Activated T-helper 17 cell treated with anti-CD3 and anti-CD28 coated beads, Interleukin-2, amount 50 U/mL, for 72 hours (primary cell): ENCODE data around the gene CCL3. TPM values are rescaled to one million over a fixed set of nuclear protein-coding genes. Genes with fewer than 3 reads are reported as not detected.
A peak's percentile ranks its signal among the peaks of the same experiment; 100 is the strongest.

Experiments
- ATAC-seq: fragments of 150-1000 bp; cut with Tn5 transposase; replicated peaks from 2 replicates; pipeline ENCODE4 v1.10.0; 2021; ENCODE audit warnings: mild to moderate bottlenecking, moderate library complexity
- H3K27ac Mint-ChIP-seq: one replicate; pipeline ENCODE4 v1.8.0; 2022; ENCODE audit warnings: mixed read lengths
- H3K27me3 Mint-ChIP-seq: one replicate; pipeline ENCODE4 v1.8.0; 2022; ENCODE audit warnings: mixed read lengths
- H3K36me3 Mint-ChIP-seq: one replicate; pipeline ENCODE4 v1.8.0; 2022; ENCODE audit warnings: low read depth, mild to moderate bottlenecking, mixed read lengths
- H3K4me1 Mint-ChIP-seq: one replicate; pipeline ENCODE4 v1.8.0; 2022; ENCODE audit warnings: mixed read lengths
- H3K4me3 Mint-ChIP-seq: one replicate; pipeline ENCODE4 v1.8.0; 2022; ENCODE audit warnings: mild to moderate bottlenecking, mixed read lengths
- H3K9me3 Mint-ChIP-seq: one replicate; pipeline ENCODE4 v1.8.0; 2022; ENCODE audit warnings: mixed read lengths
- total RNA-seq, 2 donors: library from RNA; stranded (reverse); gene quantifications; one replicate each; pipeline ENCODE4 v1.2.3, GENCODE V29; 2022

CCL3 gene
- total RNA-seq, result 100 to 1,000 TPM in 1 of 2 donors, 10 to 100 TPM in 1; 75.4 to 108 TPM

- Mint-ChIP-seq H3K4me1 (peaks cover 15% of the 10 kb centered on the region), H3K9me3 (no peaks in the 10 kb centered on the region), H3K27ac (peak within 1 kb of the TSS; percentile 90), H3K27me3 (peaks cover 26% of the 10 kb centered on the region), H3K36me3 (no peaks in the 10 kb centered on the region), H3K4me3 (peak within 1 kb of the TSS; percentile 63)
- ATAC-seq, result peak; percentile 84
Measured at GRCh38 chr17:36089888-36090836, at the start of gene CCL3. TSS of gene CCL3 (minus strand) at chr17:36090143. CDS start at chr17:36090058, 85 bp downstream.

- Mint-ChIP-seq H3K27ac (no peak overlapping the region), H3K9me3 (no peaks in the 10 kb centered on the region), H3K4me3 (no peak overlapping the region), H3K36me3 (no peaks in the 10 kb centered on the region), H3K27me3 (peaks cover 29% of the 10 kb centered on the region), H3K4me1 (no peaks in the 10 kb centered on the region)
- ATAC-seq, result no peak
Measured at GRCh38 chr17:36136439-36136838, 46.5 kb upstream of the CCL3 start.

- Mint-ChIP-seq H3K4me1 (no peaks in the 10 kb centered on the region), H3K36me3 (no peaks in the 10 kb centered on the region), H3K9me3 (no peaks in the 10 kb centered on the region), H3K27me3 (peaks cover 29% of the 10 kb centered on the region), H3K27ac (no peak overlapping the region), H3K4me3 (no peak overlapping the region)
- no peak for ATAC-seq
Measured at GRCh38 chr17:36136036-36136435, 46.1 kb upstream of the CCL3 start.

- H3K36me3 Mint-ChIP-seq, result no peaks in the 10 kb centered on the region
- peaks cover 29% of the 10 kb centered on the region for H3K27me3 Mint-ChIP-seq
- no peak overlapping the region for H3K4me3 Mint-ChIP-seq
- no peak for ATAC-seq
- no peaks in the 10 kb centered on the region for H3K9me3 Mint-ChIP-seq
- no peak overlapping the region for H3K27ac Mint-ChIP-seq
- H3K4me1 Mint-ChIP-seq, result no peaks in the 10 kb centered on the region
Measured at GRCh38 chr17:36135465-36135864, 45.5 kb upstream of the CCL3 start.

DNA sequence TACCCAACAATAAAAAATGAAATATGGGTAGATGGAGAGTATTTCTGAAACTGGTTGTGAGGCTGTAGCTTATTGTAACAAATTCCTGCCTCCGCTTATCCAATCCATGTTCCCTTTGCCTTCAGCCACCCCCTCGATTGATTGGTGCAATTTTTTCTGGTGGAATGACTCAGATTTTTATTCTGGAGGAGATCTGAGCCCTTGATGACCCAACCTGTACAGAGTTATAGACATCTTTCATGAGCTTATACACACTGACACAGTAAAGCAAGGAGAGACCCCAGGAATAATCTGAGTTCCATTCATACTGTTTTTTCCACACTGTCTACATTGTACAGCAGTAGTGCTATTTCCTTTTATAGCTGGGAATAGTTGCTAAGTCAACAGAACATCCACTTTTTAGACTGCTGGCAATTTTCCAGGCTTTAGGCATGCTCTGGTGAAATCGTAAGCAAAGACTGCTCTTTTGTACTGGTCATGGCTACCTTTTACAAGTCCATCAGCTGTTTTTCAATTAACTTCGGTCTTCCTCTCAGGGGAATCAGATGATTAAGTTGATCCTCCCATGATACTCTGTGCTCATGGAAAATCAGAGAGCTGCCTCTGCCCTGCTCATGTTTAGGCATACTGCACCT lies 43.8 kb upstream of the CCL3 start:
- H3K27ac Mint-ChIP-seq, result no peak overlapping the region
- H3K4me1 Mint-ChIP-seq, result no peaks in the 10 kb centered on the region
- no peaks in the 10 kb centered on the region for H3K36me3 Mint-ChIP-seq
- ATAC-seq, result no peak
- no peaks in the 10 kb centered on the region for H3K9me3 Mint-ChIP-seq
- no peak overlapping the region for H3K4me3 Mint-ChIP-seq
- H3K27me3 Mint-ChIP-seq, result peaks cover 45% of the 10 kb centered on the region

DNA sequence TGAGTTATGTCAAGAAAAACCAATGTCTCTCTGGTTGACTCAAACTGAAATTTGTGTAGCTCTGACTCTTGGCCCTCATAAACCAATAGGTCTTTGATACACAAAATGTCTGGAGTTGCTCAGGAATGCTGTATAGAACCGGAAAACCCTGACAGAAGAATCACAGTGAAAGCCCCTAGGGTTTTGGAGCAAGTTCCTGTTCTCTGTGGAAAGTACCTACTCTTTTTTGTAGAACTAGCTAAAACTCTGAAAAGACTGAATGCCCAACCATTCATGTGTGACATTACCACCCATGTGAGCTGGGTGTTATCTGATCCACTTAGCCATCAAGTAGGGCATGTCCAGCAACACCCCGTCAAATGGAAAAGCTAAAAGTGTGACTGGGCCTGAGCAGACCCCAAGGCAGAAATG lies 42.5 kb upstream of the CCL3 start:
- Mint-ChIP-seq H3K36me3 (no peaks in the 10 kb centered on the region), H3K4me1 (no peaks in the 10 kb centered on the region), H3K27me3 (peaks cover 49% of the 10 kb centered on the region), H3K9me3 (no peaks in the 10 kb centered on the region), H3K4me3 (no peak overlapping the region), H3K27ac (no peak overlapping the region)
- no peak for ATAC-seq

GRCh38 chr17:36131931-36132330 lies 42.0 kb upstream of the CCL3 start:
- no peaks in the 10 kb centered on the region for H3K9me3 Mint-ChIP-seq
- H3K4me3 Mint-ChIP-seq, result no peak overlapping the region
- peaks cover 46% of the 10 kb centered on the region for H3K27me3 Mint-ChIP-seq
- no peaks in the 10 kb centered on the region for H3K36me3 Mint-ChIP-seq
- ATAC-seq, result no peak
- no peaks in the 10 kb centered on the region for H3K4me1 Mint-ChIP-seq
- no peak overlapping the region for H3K27ac Mint-ChIP-seq

DNA sequence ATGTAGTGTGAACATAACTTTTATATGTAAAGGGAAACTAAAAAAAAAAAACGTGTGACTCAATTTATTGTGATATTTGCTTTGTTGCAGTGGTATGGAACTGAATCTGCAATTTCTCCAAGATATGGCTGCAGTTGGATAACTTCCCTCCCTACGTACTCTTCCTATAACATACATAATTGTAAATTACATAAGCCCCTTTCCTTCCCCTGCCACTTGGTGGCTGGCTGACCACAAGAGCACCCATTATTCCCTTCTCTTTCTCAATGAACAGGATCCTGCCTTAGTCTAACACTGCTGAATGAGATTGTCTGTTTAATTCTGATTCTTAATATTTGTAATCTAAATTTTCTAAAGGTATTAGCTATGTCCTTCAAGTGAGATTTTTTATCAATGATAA lies 41.5 kb upstream of the CCL3 start:
- H3K36me3 Mint-ChIP-seq, result no peaks in the 10 kb centered on the region
- no peaks in the 10 kb centered on the region for H3K9me3 Mint-ChIP-seq
- peaks cover 44% of the 10 kb centered on the region for H3K27me3 Mint-ChIP-seq
- ATAC-seq, result no peak
- no peak overlapping the region for H3K4me3 Mint-ChIP-seq
- H3K27ac Mint-ChIP-seq, result no peak overlapping the region
- H3K4me1 Mint-ChIP-seq, result no peaks in the 10 kb centered on the region

DNA sequence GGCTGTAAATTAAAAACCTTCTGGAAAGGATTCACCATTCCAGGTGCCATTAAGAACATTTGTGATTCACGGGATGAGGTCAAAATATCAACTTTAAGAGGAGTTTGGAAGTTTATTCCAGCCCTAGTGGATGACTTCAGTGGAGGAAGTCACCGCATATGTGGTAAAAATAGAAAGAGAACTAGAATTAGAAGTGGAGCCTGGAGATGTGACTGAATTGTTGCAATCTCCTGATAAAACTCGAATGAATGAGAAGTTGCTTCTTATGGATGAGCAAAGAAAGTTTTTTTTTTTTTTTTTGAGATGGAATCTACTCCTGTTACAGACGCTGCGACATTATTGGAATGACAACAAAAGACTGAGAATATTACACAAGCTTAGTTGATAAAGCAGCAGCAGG lies 40.4 kb upstream of the CCL3 start:
- Mint-ChIP-seq H3K27me3 (peaks cover 35% of the 10 kb centered on the region), H3K4me3 (no peak overlapping the region), H3K27ac (no peak overlapping the region), H3K9me3 (no peaks in the 10 kb centered on the region), H3K36me3 (no peaks in the 10 kb centered on the region), H3K4me1 (no peaks in the 10 kb centered on the region)
- no peak for ATAC-seq

DNA sequence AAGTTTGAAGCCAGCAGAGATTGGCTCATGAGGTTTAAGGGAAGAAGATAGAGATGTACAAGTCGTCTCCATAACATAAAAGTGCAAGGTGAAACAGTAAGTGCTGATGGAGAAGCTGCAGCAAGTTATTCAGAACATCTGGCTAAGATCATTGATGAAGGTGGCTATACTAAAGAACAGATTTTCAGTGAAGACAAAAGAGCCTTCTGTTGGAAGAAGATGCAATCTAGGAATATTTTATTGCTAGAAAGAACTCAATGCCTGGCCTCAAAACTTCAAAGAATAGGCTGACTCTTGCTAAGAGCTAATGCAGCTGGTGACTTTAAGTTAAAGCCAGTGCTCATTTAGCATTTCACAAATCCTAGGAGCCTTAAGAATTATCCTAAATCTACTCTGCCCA lies 39.7 kb upstream of the CCL3 start:
- no peaks in the 10 kb centered on the region for H3K9me3 Mint-ChIP-seq
- no peak overlapping the region for H3K4me3 Mint-ChIP-seq
- H3K27ac Mint-ChIP-seq, result no peak overlapping the region
- no peak for ATAC-seq
- H3K4me1 Mint-ChIP-seq, result no peaks in the 10 kb centered on the region
- peaks cover 35% of the 10 kb centered on the region for H3K27me3 Mint-ChIP-seq
- H3K36me3 Mint-ChIP-seq, result no peaks in the 10 kb centered on the region

GRCh38 chr17:36128411-36128978 lies 38.6 kb upstream of the CCL3 start:
- Mint-ChIP-seq H3K4me1 (no peaks in the 10 kb centered on the region), H3K27ac (no peak overlapping the region), H3K27me3 (peaks cover 30% of the 10 kb centered on the region), H3K9me3 (no peaks in the 10 kb centered on the region), H3K36me3 (no peaks in the 10 kb centered on the region), H3K4me3 (no peak overlapping the region)
- ATAC-seq, result no peak

GRCh38 chr17:36127911-36128310 lies 38.0 kb upstream of the CCL3 start:
- peaks cover 28% of the 10 kb centered on the region for H3K27me3 Mint-ChIP-seq
- no peak for ATAC-seq
- no peak overlapping the region for H3K27ac Mint-ChIP-seq
- no peaks in the 10 kb centered on the region for H3K4me1 Mint-ChIP-seq
- no peaks in the 10 kb centered on the region for H3K9me3 Mint-ChIP-seq
- no peaks in the 10 kb centered on the region for H3K36me3 Mint-ChIP-seq
- no peak overlapping the region for H3K4me3 Mint-ChIP-seq

DNA sequence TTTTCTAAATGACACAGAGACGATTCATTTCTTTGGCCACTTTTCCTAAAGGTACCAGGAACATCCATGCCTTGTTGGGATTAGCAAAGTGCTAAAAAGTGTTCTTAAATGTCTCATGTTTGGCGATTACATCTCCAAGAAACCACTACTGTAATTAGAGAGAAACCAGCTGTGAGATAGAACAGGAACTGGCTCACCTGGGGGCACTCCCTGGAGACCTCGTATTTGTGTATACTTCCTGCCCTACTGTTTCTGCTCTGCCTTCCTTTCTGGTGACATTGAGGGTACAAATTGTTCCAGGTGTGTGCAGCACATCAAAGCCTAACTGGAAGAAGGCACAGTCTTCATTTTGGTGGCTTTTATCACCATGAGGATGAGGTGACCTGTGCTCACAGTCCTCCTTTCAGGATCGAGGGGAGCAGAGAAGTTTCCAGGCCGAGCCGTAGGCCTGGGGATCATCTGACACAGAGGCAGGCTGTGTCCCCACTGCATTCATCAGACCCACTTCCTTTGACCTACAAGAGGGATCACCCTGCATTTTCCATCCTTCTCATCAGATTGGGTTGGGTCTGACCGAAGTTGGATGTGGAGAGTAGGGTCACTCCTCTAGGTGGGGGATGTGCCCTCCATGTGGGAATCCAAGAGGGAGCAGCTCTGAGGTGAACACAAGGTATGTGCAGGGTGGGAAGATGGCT lies 37.4 kb upstream of the CCL3 start:
- Mint-ChIP-seq H3K27ac (no peak overlapping the region), H3K27me3 (peaks cover 28% of the 10 kb centered on the region), H3K4me3 (no peak overlapping the region), H3K9me3 (no peaks in the 10 kb centered on the region), H3K36me3 (no peaks in the 10 kb centered on the region), H3K4me1 (no peaks in the 10 kb centered on the region)
- no peak for ATAC-seq
